HG02943 (cell line): Measurements from ENCODE around the gene NRP2.

ENCODE experiments used
- ATAC-seq: cut with Tn5 transposase; IDR thresholded peaks from one replicate; pipeline ENCODE4 v1.9.1; 2021; ENCODE audit warnings: mild to moderate bottlenecking, low read depth, moderate library complexity; ENCODE audit not compliant: unreplicated experiment

Gene NRP2

DNA sequence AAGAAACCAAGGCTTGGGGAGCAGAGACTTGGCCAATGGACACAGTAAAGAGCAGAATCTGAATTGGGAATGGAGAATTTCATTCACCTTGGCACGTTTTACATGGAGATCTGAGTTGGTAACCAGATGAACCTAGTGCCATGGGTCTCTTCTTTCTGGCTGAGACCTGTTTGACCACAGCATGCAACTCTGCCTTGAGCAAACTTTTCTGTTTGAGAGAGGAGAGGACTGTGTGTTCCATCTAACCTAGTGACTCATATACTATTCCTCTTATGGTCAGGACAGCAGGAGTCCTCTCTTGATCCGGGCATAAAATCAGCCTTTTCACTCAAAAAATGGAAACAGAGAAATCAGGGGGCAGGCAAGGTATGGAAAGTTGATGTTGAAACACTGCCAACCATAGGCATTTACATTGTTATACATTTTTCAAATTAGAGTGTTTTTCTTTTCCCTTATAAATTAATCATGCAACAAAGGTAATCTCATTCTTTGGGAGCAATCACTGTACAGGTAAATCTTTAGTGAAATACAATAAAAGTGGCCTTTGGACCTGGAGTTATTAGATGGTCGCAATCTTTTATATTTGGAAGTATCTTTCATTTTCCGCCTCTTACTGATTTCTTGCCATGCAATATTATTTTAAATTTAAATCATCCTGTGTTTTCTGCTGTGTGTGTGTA is 86.7 kb downstream of the NRP2 start:
- ATAC-seq: no peak

DNA sequence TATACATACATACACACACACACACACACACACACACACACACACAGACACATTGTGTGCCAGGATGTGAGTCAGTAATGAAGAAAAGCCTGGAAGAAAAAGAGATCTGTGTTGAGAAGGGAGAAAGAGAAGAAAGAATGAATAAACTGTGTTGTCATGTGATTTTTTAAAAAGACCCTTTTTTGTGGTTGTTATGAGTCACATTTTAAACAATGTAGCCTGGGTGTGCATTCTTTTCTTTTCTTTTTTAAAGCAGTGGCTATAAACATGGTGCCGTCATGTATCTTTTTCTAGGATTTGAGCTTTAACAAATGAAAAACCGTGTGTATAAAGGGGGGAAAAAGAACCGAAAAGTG is 87.2 kb downstream of the NRP2 start:
- ATAC-seq: no peak

DNA sequence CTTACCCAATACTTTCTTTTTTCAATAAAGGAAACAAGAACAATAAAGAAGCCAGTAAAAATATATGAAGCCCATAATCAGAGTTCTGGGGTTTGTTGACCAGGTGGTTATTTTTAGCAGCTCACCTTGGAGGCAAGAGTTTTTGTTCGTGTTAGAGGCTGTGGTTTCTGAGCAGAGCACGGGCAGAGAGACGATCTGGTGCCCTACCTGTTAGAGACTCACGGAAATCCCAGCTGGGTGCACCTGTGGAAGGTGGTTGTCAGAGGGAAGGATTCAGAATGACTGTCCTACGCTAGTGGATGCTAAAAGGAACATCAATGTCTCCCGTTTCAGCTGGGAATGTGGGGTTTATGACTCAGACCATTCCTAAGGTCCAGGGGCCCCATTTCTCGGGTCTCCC is 87.6 kb downstream of the NRP2 start:
- ATAC-seq: no peak

DNA sequence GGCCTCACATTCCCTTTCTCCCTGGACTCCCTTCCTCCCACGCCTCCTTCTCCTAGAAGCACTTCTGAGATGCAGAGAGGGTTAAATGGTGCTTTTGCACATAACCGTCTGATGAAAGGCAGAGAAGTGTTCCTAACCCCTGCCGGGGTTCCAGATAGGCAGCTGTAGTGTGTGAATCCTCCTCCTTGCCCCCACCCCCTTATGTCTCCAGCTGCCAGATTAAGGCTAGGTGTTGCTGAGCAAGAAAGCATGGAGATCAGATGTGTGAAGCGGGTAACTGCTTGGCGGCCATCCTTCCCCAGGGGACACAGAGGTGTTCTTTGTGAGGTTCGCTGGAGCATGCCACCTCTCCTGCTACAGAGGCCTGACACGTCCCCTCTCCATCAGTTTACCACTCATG is 88.3 kb downstream of the NRP2 start:
- ATAC-seq: no peak

DNA sequence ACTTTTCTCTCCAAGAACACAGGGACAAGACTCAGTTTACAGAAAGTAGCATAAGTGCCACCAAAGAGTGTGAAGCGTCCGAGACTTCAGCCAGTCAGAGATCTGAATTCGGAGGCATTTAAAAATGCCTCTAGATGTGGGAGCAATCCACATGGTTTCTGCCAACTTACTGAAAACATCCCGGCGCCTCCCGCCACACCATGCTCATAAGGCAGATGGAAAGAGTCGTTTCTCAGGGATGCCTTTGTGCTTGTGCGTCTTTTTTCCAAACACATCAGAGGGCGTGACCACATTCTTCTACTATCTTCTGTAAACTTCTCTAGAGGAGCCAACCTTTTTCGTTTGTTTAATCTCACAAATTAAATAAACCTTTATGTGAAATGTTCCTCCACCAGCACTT is 88.7 kb downstream of the NRP2 start:
- ATAC-seq: no peak

DNA sequence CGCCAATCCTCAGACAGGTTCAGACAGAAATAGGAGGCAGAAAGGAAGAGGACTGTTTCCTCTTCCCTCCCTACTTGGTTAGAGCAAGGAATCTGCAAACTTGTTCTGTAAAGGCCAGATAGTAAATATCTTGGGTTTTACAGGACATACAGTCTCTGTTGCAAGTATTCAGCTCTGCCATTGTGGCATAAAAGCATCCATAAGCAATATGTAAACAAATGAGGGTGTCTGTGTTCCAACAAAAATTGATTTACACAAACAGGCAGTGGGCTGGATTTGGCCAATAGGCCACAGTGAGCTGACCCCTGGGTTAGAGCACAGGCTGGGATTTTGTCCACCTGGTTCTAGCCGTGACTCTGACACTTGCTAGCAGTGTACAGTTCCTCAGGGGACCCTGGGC is 89.4 kb downstream of the NRP2 start:
- no peak for ATAC-seq

DNA sequence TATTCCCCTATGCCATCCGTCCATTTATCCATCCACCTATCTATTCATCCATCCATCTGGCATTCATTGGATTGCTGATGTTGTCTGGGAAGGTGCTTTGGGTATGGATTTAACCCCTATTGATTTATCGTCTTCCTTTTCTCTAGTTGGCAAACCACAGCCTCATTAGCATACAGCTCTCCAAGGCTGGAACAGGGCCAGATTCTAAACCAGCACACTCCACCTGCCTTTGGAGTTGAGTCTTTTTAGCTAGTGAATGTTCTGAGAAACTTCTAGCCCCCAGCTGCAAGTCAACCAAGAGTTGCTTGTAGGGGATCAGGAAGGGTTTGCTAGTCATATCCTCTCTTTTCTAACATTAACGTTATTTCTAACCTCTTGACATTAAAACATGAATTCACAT is 90.7 kb downstream of the NRP2 start:
- no peak for ATAC-seq

DNA sequence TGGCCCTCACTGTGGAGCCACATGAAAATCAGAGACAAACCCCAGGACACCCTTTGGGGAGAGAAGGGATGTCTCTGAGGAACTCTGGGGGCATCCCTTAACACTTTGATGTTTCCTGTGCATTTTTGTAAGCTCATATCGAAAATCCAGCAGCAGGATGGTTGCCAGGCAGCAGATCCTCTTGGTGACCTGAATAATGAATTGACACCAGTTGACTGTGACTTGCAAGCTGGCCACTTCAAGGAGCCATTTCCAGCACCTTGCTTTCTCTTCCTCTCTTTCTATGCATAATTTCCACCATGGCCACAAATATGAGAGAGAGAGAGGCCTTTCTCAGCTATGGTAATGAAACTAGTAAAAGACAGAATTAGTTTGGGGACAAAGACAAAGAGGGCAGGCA is 91.7 kb downstream of the NRP2 start:
- ATAC-seq: no peak

DNA sequence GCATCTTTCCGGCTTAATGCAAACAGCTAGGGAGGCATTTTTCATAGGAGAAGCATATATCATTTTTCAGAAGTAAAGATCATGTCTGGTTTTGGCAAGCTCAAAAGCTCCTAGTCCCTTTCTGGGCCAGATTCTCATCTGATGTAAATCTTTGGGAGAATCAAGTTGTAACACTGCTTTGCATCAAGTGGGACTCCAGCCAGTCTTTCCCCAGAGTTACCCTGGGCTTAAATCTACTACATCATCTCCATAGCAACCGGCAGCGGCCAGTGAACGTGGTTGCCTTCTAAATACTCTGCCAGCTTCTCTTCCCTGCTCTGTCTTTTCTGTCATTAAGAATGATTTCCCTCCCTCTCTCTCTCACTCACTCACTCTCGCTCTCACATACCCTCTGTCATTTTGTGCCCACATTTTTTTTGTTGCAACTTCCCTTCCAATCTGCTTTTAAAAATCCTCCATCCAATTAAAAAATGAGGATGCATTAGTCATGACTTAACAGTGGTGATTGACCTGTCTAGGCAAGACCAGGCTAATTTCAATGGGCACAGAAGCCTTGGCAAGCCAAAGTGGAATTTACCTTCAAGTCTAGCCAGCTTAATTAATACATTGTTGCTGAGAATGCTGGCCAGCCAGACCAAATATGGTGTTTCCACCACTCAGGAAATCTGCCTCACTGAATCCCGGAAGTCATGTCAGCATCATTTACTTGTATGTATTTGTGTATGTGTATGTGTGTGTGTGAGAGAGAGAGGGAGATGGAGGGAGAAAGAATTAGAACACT is 93.0 kb downstream of the NRP2 start:
- no peak for ATAC-seq

DNA sequence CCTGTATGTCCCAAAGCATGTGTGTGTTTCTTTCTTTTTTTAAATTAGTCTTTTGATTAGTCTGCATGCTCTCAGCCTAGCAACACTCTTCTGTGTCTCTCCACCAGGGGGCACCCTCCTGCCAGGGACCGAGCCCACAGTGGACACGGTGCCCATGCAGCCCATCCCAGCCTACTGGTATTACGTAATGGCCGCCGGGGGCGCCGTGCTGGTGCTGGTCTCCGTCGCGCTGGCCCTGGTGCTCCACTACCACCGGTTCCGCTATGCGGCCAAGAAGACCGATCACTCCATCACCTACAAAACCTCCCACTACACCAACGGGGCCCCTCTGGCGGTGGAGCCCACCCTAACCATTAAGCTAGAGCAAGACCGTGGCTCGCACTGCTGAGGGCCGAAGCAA is 93.8 kb downstream of the NRP2 start:
- ATAC-seq: peak; percentile 61

DNA sequence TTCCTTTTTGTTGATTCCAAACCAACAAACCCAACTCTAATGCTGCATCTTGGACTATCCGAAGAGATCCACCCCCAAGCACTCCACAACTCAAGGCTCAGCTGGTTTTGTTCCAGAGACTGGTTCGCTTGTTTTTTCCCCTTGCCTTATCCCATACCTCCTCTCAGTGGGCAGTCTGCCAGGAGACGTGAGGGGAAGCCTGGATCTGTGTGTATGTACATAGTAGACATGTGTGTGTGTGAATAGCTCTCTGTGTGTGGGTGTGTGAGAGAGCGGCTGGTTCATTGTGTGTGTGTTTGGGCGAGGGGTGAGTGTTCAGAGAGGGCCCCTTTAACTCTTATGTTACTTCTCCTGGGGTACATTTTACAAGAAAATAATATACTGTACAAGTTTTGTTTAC is 94.4 kb downstream of the NRP2 start:
- ATAC-seq: no peak

DNA sequence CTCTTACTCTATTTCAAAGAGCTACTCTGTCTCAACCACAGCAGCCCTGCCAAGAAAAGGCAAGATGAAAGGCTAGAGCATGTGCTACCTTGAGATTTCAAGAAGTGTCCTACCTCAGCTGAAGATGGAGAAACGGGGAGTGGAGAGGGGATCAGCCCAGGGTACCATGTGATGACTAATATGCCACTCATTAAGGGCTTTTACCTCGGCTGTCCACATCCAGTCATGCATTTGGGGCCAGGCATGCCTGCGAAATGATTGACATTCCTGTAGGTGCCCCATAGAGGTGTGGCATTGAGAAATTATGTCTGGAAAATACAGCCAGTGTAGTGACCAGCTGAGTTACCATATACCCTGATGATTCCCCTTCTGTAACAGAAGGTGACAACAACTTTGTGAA is 96.1 kb downstream of the NRP2 start:
- no peak for ATAC-seq

DNA sequence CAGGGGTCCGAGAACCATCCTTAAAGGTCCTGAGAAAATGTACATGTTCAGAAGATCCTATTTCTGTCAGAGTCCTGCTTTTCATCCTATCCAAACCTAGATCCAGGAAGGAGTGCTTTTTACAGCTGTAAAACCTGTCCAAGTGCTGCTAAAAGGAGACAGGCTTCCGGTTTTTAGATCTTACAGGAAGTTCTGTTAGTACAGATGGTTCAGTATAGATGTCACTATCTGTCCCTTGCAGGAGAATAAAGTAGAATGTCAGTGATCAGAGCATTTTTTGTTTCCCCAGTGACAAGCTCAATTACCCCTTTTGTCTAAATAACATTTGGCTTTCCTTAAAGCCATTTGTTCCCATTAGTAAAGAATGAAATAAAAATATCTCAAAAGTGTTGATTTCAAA is 98.3 kb downstream of the NRP2 start:
- ATAC-seq: no peak

DNA sequence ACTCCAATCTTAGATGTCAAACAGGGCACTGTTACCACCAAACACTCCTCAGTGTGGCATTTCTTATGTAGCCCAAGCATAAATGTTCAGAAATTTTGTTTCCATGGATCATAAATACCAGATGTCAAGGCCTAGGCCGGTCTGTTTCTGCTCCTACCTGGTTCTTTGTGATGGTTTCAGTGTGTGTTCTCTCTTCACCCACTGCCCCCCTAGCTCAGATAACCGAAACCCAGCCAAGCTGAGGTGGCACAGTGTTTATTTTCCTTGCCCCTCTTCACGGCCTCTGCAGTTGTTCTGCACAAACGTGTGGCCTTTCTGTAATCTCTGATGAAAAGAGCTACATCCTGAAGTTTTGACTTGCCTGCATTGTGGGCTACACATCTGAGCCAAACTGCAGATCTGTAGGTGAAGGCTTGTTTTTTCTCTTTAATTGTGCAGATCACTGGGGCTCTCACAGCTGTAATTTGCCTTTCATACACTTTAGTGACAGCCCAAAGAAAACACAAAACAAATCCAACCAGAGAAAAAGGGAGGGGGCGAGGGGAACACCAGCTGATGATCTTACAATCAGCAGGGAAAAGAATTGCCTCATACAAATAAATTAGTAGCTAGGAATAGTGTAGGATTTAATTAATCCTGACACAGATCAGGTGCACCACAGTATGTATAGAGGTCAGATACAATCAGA is 99.1 kb downstream of the NRP2 start:
- no peak for ATAC-seq

DNA sequence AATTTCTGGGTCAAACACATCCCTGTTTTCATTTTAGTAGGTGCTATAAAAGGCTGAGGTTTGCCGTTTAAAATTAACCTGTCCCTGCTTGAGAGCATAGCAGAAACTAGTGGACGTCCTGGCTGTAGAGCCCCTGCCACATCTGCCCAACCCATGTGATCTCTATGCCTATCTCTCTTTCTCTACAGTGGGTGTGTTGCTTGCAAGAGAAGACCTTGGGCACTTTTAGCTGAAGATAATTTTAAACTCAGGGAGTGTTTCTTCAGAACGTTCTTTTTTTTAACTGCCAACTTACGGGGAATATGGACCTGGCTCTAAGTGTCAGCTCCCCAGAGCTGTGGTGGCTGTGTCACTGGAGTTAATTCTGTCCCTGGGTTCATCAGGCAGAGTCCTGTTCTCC is 100.6 kb downstream of the NRP2 start:
- no peak for ATAC-seq

DNA sequence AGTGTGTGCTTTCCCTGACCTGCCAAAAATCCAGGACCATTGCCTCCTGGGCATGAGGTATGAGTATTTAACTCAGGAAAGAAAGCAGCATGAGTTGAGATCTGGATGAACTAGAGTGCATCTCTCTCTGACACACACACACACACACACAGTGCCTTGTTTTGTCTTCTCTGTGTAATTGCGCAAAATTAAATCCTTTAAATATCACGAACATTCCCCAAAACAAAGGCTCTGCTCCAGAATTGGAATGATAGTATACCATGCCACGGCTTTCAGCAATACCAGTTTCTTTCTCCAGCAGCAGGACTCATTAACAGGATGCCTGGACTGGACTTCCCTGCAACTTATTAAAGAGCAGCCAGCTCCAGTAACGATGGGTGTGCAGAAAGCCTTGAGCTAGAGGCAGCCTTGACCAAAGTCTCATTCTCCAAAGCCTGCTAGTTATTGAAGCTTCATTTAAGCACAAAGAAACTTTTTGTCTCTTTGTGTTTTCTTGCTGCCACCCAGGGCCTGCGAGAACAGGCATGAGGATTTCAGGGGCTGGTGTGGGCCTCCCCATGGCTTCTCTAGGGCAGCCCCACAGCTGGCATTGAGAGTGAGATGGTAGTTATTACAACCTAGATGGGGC is 101.7 kb downstream of the NRP2 start:
- ATAC-seq: no peak

DNA sequence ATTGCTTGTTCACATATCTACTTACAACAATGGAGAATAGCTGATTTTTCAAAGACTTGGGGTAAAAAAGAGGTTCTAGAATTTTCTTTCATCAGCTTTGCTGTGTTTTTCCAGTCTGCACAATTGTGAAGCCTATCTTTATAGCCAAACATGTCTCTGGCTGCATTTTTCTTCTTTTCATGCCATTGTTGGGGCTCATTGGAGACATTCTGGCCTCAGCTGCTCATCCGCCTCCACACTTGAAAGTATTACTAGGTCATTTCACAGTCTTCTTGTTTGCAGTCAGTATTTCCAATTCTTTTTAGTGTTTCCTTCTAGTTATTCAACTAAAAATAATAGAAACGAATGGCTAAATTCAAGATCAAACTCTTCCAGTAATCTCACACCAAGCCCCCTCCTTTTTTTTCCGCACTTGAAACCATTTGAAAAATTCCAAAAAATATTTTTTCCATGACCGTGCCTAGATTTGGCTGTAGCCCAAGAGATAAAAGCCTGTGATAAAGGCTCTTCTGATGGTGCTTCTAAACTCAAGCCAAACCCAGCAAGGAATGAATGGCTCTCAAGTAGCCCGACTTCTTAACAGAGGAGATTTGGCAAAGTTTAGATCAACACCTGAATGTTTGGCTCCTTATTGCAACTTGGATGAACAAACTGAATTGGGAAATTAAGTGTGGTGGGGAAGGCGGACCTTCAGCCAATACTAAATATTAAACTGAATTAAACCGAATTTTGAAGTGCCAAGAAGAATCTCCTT is 103.4 kb downstream of the NRP2 start:
- no peak for ATAC-seq

DNA sequence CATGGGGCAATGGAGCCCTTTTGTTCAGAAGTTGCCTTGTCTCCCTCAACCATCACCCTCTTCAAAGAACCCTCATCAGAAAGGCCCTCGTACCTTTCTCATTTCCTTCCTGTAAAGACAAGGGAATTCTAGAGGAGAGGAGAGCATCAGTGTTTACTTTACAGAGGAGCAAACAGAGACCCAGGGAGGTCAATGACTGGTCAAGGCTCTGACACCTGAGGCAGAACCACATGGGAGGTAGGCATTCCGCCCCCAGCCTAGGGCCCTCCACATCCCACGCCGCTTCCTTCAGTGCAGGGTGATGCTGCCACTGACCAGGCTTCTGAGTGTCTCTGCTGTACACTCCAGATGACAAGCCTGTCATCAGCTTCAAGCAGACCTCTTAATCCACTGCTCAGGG is 104.7 kb downstream of the NRP2 start:
- ATAC-seq: no peak

DNA sequence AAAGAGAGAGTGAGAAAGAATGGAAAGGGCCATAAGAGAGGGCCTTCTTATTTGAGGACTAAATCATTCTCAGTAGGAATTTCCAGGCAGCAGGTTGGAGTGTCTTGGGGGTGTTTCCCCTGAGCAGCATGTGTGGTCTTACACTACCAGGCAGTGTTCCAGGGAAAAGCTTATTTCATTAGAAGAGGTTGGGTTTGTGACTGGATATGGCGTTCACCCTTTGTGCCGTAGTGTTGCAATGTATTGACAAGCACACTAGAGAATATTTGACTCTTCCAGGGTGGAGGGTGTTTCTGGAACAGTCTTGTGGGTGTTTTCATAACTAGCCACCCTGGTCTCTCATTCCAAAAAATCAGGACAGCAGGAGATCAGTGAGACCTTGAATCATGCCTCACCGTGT is 105.5 kb downstream of the NRP2 start:
- ATAC-seq: no peak

DNA sequence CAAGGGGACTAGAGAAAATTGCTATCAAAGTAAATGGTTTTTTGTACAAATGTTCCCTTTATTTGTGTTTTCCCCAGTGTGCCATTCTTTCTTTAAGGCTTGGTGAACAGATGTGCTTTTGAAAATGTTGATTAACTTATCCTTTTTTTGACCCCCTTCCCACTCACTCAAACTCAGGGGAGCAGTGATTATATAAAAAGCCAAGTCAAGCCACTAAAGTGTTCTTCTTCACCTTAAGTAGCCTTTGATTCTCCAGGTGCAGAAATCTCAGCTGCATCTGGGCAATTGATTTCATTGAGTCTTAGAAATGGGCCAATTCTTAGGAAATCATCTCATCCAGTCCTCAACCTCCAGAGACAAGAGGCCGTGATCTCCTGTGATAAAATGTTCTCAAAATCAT is 107.6 kb downstream of the NRP2 start:
- no peak for ATAC-seq

DNA sequence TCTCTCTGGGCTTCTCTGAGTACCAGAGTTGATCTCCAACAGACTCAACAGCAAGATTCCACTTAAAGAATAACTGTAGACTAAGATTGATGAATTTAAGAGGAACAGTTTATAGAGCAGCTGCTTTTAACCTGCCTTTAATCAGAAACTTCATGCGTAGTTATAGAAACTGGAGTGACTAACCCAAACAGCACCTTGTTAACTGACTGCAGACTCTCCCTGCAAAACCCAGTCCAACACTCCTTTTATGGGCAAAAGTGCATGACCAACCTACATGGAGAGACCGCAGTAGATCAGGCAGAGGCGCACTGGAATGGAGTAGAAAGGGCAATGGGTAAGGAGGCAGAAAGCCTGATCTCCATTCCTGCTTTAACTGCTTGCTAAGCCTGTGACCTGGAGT is 110.6 kb downstream of the NRP2 start:
- ATAC-seq: no peak
